Smooth muscle cell (in vitro differentiated cells): ENCODE measurements around the gene HEATR3. TPM values are rescaled to one million over a fixed set of nuclear protein-coding genes. Genes with fewer than 3 reads are reported as not detected.

Experiments
- DNase-seq: peaks from one replicate; lab custom pipeline; 2025; ENCODE audit not compliant: unreplicated experiment; lab: John Stamatoyannopoulos, UW
- H2AFZ ChIP-seq: fragments of 200-600 bp; sonication (generic); 2 replicates; pipeline ENCODE4 v1.6.0; 2016; ENCODE audit warnings: antibody characterized with exemption, low read depth, mild to moderate bottlenecking
- H3F3A ChIP-seq: fragments of 200-600 bp; sonication (generic); 2 replicates; pipeline ENCODE4 v1.6.0; 2017; ENCODE audit warnings: antibody characterized with exemption, low read depth
- H3K27ac ChIP-seq: fragments of 200-600 bp; sonication (generic); 2 replicates; pipeline ENCODE4 v1.5.1; 2016; ENCODE audit warnings: low read depth, mild to moderate bottlenecking
- H3K27me3 ChIP-seq: fragments of 200-600 bp; sonication (generic); 2 replicates; pipeline ENCODE4 v1.6.1; 2016; ENCODE audit warnings: low read depth, mild to moderate bottlenecking
- H3K36me3 ChIP-seq: fragments of 200-600 bp; sonication (generic); 2 replicates; pipeline ENCODE4 v1.5.1; 2016; ENCODE audit warnings: low read depth
- H3K4me1 ChIP-seq: fragments of 200-600 bp; sonication (generic); 2 replicates; pipeline ENCODE4 v1.5.1; 2016; ENCODE audit warnings: low read depth
- H3K4me2 ChIP-seq: fragments of 200-600 bp; sonication (generic); 2 replicates; pipeline ENCODE4 v1.6.0; 2016; ENCODE audit warnings: mild to moderate bottlenecking
- H3K4me3 ChIP-seq: fragments of 200-600 bp; sonication (generic); 2 replicates; pipeline ENCODE4 v1.5.1; 2016; ENCODE audit warnings: mild to moderate bottlenecking
- H3K79me2 ChIP-seq: fragments of 200-600 bp; sonication (generic); 2 replicates; pipeline ENCODE4 v1.6.0; 2016; ENCODE audit warnings: low read depth, mild to moderate bottlenecking
- H3K9ac ChIP-seq: fragments of 200-600 bp; sonication (generic); 2 replicates; pipeline ENCODE4 v1.6.0; 2016; ENCODE audit warnings: low read depth
- H3K9me3 ChIP-seq: fragments of 200-600 bp; sonication (generic); replicated peaks from 2 replicates; pipeline ENCODE4 v1.5.1; 2016; ENCODE audit warnings: low read depth
- H4K20me1 ChIP-seq: fragments of 200-600 bp; sonication (generic); 2 replicates; pipeline ENCODE4 v1.6.0; 2016; ENCODE audit warnings: low read depth
- CTCF ChIP-seq: fragments of 200-600 bp; sonication (generic); IDR thresholded peaks from 2 replicates; pipeline ENCODE4 v1.5.1; 2017; ENCODE audit warnings: borderline replicate concordance, mild to moderate bottlenecking, antibody characterized with exemption; ENCODE audit not compliant: insufficient read depth, poor library complexity, severe bottlenecking
- WGBS: methylation state at CpG from one replicate; pipeline ENCODE4 v1.1.7; 2016; ENCODE audit warnings: low lambda C conversion rate; 5-methylcytosine and 5-hydroxymethylcytosine counted together
- polyA plus RNA-seq: library from polyadenylated mRNA; unstranded; fragments of >200 nt; fragmentation: Nextera tagmentation; extraction: Ambion mirVana; gene quantifications from 2 replicates; pipeline ENCODE4 v1.2.1, GENCODE V29; 2016
- total RNA-seq: library from RNA; depleted of rRNA; stranded (reverse); fragments of >200 nt; gene quantifications from 2 replicates; pipeline ENCODE4 v1.2.3, GENCODE V29; 2014

Gene HEATR3
- total and polyA plus RNA-seq, 2 experiments from 2014 or later, result 3.6 to 9.1 TPM

- no peak overlapping the region for H3K4me2 ChIP-seq
These were observed 31.0 kb downstream of the HEATR3 start for GRCh38 chr16:50096791-50097190.

GRCh38 chr16:50099957-50100648 is 34.3 kb downstream of the HEATR3 start:
- TF ChIP-seq CTCF, result no peak
- no peak overlapping the region for H3K9ac ChIP-seq
- no peaks in the 10 kb centered on the region for H3K4me1 ChIP-seq
- H3F3A ChIP-seq, result no peaks in the 10 kb centered on the region
- H4K20me1 ChIP-seq, result no peaks in the 10 kb centered on the region
- no peaks in the 10 kb centered on the region for H3K79me2 ChIP-seq
- H3K27ac ChIP-seq, result no peak overlapping the region
- H2AFZ ChIP-seq, result no peak overlapping the region
- no peak overlapping the region for H3K4me3 ChIP-seq
- H3K9me3 ChIP-seq, result no peaks in the 10 kb centered on the region
- no peak for DNase-seq
- no peak overlapping the region for H3K4me2 ChIP-seq
- peaks cover 9% of the 10 kb centered on the region for H3K36me3 ChIP-seq
- no peaks in the 10 kb centered on the region for H3K27me3 ChIP-seq
- WGBS, result 89% methylated on average over 6 of the region's 6 CpGs

More at GRCh38 chr16:50096791-50097190, 31.0 kb downstream of the HEATR3 start:
- no peaks in the 10 kb centered on the region for H3K27me3 ChIP-seq
- 53% methylated on average over 3 of the region's 3 CpGs for WGBS
- H4K20me1 ChIP-seq, result no peaks in the 10 kb centered on the region
- no peak for TF ChIP-seq CTCF
- no peaks in the 10 kb centered on the region for H3K4me1 ChIP-seq
- no peak overlapping the region for H2AFZ ChIP-seq
- H3K27ac ChIP-seq, result no peak overlapping the region
- H3K4me3 ChIP-seq, result no peak overlapping the region
- no peak for DNase-seq
- no peaks in the 10 kb centered on the region for H3F3A ChIP-seq
- no peaks in the 10 kb centered on the region for H3K9me3 ChIP-seq
- H3K9ac ChIP-seq, result no peak overlapping the region
- no peaks in the 10 kb centered on the region for H3K36me3 ChIP-seq
- H3K79me2 ChIP-seq, result no peaks in the 10 kb centered on the region

GRCh38 chr16:50102051-50102746 is 36.4 kb downstream of the HEATR3 start:
- Histone ChIP-seq H3K4me3 (no peak overlapping the region), H3K36me3 (peaks cover 9% of the 10 kb centered on the region), H3K27me3 (no peaks in the 10 kb centered on the region), H4K20me1 (no peaks in the 10 kb centered on the region), H3K79me2 (no peaks in the 10 kb centered on the region), H3K9me3 (no peaks in the 10 kb centered on the region), H3K4me2 (no peak overlapping the region), H3K27ac (peak overlapping the region; percentile 67), H3K4me1 (no peaks in the 10 kb centered on the region), H3F3A (no peaks in the 10 kb centered on the region), H2AFZ (no peak overlapping the region), H3K9ac (no peak overlapping the region)
- 76% methylated on average over 6 of the region's 6 CpGs for WGBS
- no peak for TF ChIP-seq CTCF
- DNase-seq, result no peak

GRCh38 chr16:50103764-50104163 is 38.0 kb downstream of the HEATR3 start:
- WGBS, result 81% methylated on average over 5 of the region's 5 CpGs
- Histone ChIP-seq H3K27ac (no peak overlapping the region), H3K4me3 (no peak overlapping the region), H2AFZ (no peak overlapping the region), H3K79me2 (no peaks in the 10 kb centered on the region), H3K36me3 (peaks cover 9% of the 10 kb centered on the region), H3K9me3 (no peaks in the 10 kb centered on the region), H3K4me2 (no peak overlapping the region), H3K4me1 (no peaks in the 10 kb centered on the region), H3K9ac (no peak overlapping the region), H3K27me3 (no peaks in the 10 kb centered on the region), H4K20me1 (no peaks in the 10 kb centered on the region), H3F3A (no peaks in the 10 kb centered on the region)
- TF ChIP-seq CTCF, result no peak
- no peak for DNase-seq
